ENCODE results near the gene SPATA24. TPM values are rescaled to one million over a fixed set of nuclear protein-coding genes. Genes with fewer than 3 reads are reported as not detected.

The SPATA24 gene
- total and polyA plus RNA-seq, 2 of the 13 experiments (the other 11 are each of a cell fraction or from before 2014, with no cell fraction given): 6.0 to 11.1 TPM

- TF ChIP-seq, protein P1, sequence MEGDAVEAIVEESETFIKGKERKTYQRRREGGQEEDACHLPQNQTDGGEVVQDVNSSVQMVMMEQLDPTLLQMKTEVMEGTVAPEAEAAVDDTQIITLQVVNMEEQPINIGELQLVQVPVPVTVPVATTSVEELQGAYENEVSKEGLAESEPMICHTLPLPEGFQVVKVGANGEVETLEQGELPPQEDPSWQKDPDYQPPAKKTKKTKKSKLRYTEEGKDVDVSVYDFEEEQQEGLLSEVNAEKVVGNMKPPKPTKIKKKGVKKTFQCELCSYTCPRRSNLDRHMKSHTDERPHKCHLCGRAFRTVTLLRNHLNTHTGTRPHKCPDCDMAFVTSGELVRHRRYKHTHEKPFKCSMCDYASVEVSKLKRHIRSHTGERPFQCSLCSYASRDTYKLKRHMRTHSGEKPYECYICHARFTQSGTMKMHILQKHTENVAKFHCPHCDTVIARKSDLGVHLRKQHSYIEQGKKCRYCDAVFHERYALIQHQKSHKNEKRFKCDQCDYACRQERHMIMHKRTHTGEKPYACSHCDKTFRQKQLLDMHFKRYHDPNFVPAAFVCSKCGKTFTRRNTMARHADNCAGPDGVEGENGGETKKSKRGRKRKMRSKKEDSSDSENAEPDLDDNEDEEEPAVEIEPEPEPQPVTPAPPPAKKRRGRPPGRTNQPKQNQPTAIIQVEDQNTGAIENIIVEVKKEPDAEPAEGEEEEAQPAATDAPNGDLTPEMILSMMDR (CRISPR knock-in tag; IDR thresholded peaks at IDR 0.05): peak; percentile 18; the same call in 1 of the 2 replicates
- peak; percentile 40 for TF ChIP-seq ARID5B (CRISPR knock-in tag; IDR thresholded peaks at IDR 0.05)
- 0 out of 2 replicates have a peak, but pooled peaks have one; percentile 13 for TF ChIP-seq ZNF788 (CRISPR knock-in tag; IDR thresholded peaks at IDR 0.05; ENCODE audit: borderline replicate concordance)
- TF ChIP-seq NFATC3 (CRISPR knock-in tag; IDR thresholded peaks at IDR 0.05): 0 out of 2 replicates have a peak, but pooled peaks have one; percentile 53
- 0 out of 2 replicates have a peak, but pooled peaks have one; percentile 26 for TF ChIP-seq ZNF800 (CRISPR knock-in tag; IDR thresholded peaks at IDR 0.05)
- TF ChIP-seq SP2 (CRISPR knock-in tag; IDR thresholded peaks at IDR 0.05): peak; percentile 60
- TF ChIP-seq YEATS2 (CRISPR knock-in tag; IDR thresholded peaks at IDR 0.05; ENCODE audit: borderline replicate concordance): peak; percentile 67; the same call in 1 of the 2 replicates
- TF ChIP-seq ZNF878 (CRISPR knock-in tag; IDR thresholded peaks at IDR 0.05): peak; percentile 52; the same call in 1 of the 2 replicates
- 0 out of 2 replicates have a peak, but pooled peaks have one; percentile 25 for TF ChIP-seq REPIN1 (CRISPR knock-in tag; IDR thresholded peaks at IDR 0.05; ENCODE audit: borderline replicate concordance, low read depth)
- peak; percentile 83 for TF ChIP-seq ZGPAT (CRISPR knock-in tag; IDR thresholded peaks at IDR 0.05)
- TF ChIP-seq SPEN (CRISPR knock-in tag; IDR thresholded peaks at IDR 0.05; ENCODE audit: low read depth): 0 out of 2 replicates have a peak, but pooled peaks have one; percentile 41
- 0 out of 2 replicates have a peak, but pooled peaks have one; percentile 39 for TF ChIP-seq E2F2 (CRISPR knock-in tag; IDR thresholded peaks at IDR 0.05; ENCODE audit: borderline replicate concordance)
- TF ChIP-seq THAP11 (CRISPR knock-in tag; IDR thresholded peaks at IDR 0.05): peak; percentile 72
- TF ChIP-seq ZNF747 (CRISPR knock-in tag; IDR thresholded peaks at IDR 0.05; ENCODE audit: borderline replicate concordance): peak; percentile 17; the same call in 1 of the 2 replicates
- peak; percentile 41; the same call in 1 of the 2 replicates for TF ChIP-seq NCOR1 (IDR thresholded peaks at IDR 0.05; ENCODE audit: borderline replicate concordance, low read length)
- TF ChIP-seq ZNF781 (CRISPR knock-in tag; IDR thresholded peaks at IDR 0.05; ENCODE audit: borderline replicate concordance, not compliant biosample characterization): peak; percentile 58
- TF ChIP-seq SOX6 (IDR thresholded peaks at IDR 0.05): no peak
- TF ChIP-seq SOX6 (CRISPR knock-in tag; IDR thresholded peaks at IDR 0.05): 0 out of 2 replicates have a peak, but pooled peaks have one; percentile 24
These were observed at the start of gene SPATA24 (continued) for GRCh38 chr5:139403787-139404483.

Measured in HepG2 (cell line).